Transverse colon (tissue), 4 donors: ENCODE data around the gene ZNF547. TPM values are rescaled to one million over a fixed set of nuclear protein-coding genes. Genes with fewer than 3 reads are reported as not detected.

Source experiments
- DNase-seq: peaks from one replicate; pipeline ENCODE4 v3.0.0-alpha.2; 2019
- H3K27ac ChIP-seq, 4 donors: fragments of 200-600 bp; sonication (generic); 2 replicates each; pipeline ENCODE4 v1.5.1; 2016 to 2018; ENCODE audit warnings: inconsistent platforms in 4 of 4
- H3K27me3 ChIP-seq: fragments of 200-600 bp; sonication (generic); 2 replicates; pipeline ENCODE4 v1.5.1; 2017; ENCODE audit warnings: inconsistent platforms
- H3K36me3 ChIP-seq, 4 donors: fragments of 200-600 bp; sonication (generic); 2 replicates each; pipeline ENCODE4 v1.5.1; 2017 to 2019; ENCODE audit warnings: inconsistent platforms in 4 of 4
- H3K4me1 ChIP-seq, 4 donors: fragments of 200-600 bp; sonication (generic); 2 replicates each; pipeline ENCODE4 v1.5.1; 2017 to 2020; ENCODE audit warnings: inconsistent platforms in 4 of 4
- H3K4me3 ChIP-seq, 4 donors: fragments of 200-600 bp; sonication (generic); 1 replicate in 1 of 4; 2 replicates in 3 of 4; pipeline versions ENCODE4 v1.5.1 to v1.6.1; 2017 to 2019; ENCODE audit warnings: inconsistent platforms in 4 of 4
- H3K9me3 ChIP-seq, 2 donors: fragments of 200-600 bp; sonication (generic); 2 replicates each; pipeline ENCODE4 v1.5.1; 2017 to 2019; ENCODE audit warnings: inconsistent platforms in 2 of 2
- EP300 ChIP-seq: sonication (generic); formaldehyde crosslinking; IDR thresholded peaks from one replicate; pipeline ENCODE4 v1.6.1; 2017; ENCODE audit warnings: antibody characterized with exemption, low read depth
- POLR2A ChIP-seq: fragments of 450-650 bp; IDR thresholded peaks from one replicate; pipeline ENCODE4 v1.6.1; 2016; ENCODE audit warnings: antibody characterized with exemption, mild to moderate bottlenecking, moderate library complexity
- POLR2AphosphoS5 ChIP-seq, 3 donors: sonication (generic); formaldehyde crosslinking; IDR thresholded peaks; one replicate each; pipeline ENCODE4 v1.6.1; 2016; ENCODE audit warnings: antibody characterized with exemption in 3 of 3
- WGBS, 2 donors: methylation state at CpG; one replicate each; pipeline ENCODE4 v1.1.5; 2018; ENCODE audit warnings: low coverage in 1 of 2; 5-methylcytosine and 5-hydroxymethylcytosine counted together
- in situ Hi-C, 4 donors: fragments of 200-750 bp; cut with MboI; loops; one replicate each; pipeline versions ENCODE4 v1.15.0 to v1.15.1; 2017; ENCODE audit warnings: low sequenced_read_pairs in 3 of 4, low pct_ligation_motif_present in 1 of 4, low pct_unique_long_range_greater_than_20kb in 1 of 4
- intact Hi-C: fragments of 100-400 bp; cut with DNase I; formaldehyde crosslinking; loops from one replicate; pipeline ENCODE4 v1.15.1; 2023; ENCODE audit warnings: low total_unique reads
- total RNA-seq, 4 donors: library from RNA; depleted of rRNA; stranded (reverse); fragments of >200 nt; gene quantifications; one replicate each; pipeline ENCODE4 v1.1.0, GENCODE V29; 2016
- TF ChIP-seq, protein P1 (sequence below), 5 experiments: fragments of 200-600 bp in 3 of 5; fragments of 450-650 bp in 2 of 5; sonication (generic) in 3 of 5; IDR thresholded peaks; 1 replicate in 2 of 5; 2 replicates in 3 of 5; pipeline ENCODE4 v1.5.1; 2016 to 2017; ENCODE audit warnings: antibody characterized with exemption in 5 of 5, inconsistent platforms in 3 of 5, mild to moderate bottlenecking in 2 of 5, moderate library complexity in 1 of 5

Gene ZNF547
- total RNA-seq, 4 donors from 2014 or later: 0.60 to 1.3 (median 1.2) TPM; not detected in 1

DNA sequence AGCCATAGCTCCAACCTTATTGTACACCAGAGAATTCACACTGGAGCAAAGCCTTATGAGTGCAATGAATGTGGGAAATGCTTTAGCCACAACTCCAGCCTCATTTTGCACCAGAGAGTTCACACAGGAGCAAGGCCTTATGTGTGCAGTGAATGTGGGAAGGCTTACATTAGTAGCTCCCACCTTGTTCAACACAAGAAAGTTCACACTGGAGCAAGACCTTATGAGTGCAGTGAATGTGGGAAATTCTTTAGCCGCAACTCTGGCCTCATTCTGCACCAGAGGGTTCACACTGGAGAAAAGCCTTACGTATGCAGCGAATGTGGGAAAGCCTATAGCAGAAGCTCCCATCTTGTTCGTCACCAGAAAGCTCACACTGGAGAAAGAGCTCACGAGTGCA, 5.9 kb upstream of the ZNF547 start:
- Histone ChIP-seq H3K27ac (no peak overlapping the region), H3K4me1 (peaks cover under 1 to 8% (median 5%) of the 10 kb centered on the region in 4 donors), H3K27me3 (no peaks in the 10 kb centered on the region), H3K4me3 (no peak overlapping the region), H3K36me3 (peaks cover 2 to 53% (median 23%) of the 10 kb centered on the region in 4 donors), H3K9me3 (peaks cover 18 to 63% of the 10 kb centered on the region in 2 donors)
- WGBS, 2 donors: 92 to 96% methylated on average over 5 of the region's 5 CpGs
- in situ Hi-C loops (no loop called here), intact Hi-C loops (no loop called here)
- TF ChIP-seq POLR2AphosphoS5 (IDR thresholded peaks at IDR 0.05): no peak
- TF ChIP-seq, protein P1, sequence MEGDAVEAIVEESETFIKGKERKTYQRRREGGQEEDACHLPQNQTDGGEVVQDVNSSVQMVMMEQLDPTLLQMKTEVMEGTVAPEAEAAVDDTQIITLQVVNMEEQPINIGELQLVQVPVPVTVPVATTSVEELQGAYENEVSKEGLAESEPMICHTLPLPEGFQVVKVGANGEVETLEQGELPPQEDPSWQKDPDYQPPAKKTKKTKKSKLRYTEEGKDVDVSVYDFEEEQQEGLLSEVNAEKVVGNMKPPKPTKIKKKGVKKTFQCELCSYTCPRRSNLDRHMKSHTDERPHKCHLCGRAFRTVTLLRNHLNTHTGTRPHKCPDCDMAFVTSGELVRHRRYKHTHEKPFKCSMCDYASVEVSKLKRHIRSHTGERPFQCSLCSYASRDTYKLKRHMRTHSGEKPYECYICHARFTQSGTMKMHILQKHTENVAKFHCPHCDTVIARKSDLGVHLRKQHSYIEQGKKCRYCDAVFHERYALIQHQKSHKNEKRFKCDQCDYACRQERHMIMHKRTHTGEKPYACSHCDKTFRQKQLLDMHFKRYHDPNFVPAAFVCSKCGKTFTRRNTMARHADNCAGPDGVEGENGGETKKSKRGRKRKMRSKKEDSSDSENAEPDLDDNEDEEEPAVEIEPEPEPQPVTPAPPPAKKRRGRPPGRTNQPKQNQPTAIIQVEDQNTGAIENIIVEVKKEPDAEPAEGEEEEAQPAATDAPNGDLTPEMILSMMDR (IDR thresholded peaks at IDR 0.05): no peak
- TF ChIP-seq POLR2A: no peak
- TF ChIP-seq EP300: no peak
- no peak for DNase-seq

DNA sequence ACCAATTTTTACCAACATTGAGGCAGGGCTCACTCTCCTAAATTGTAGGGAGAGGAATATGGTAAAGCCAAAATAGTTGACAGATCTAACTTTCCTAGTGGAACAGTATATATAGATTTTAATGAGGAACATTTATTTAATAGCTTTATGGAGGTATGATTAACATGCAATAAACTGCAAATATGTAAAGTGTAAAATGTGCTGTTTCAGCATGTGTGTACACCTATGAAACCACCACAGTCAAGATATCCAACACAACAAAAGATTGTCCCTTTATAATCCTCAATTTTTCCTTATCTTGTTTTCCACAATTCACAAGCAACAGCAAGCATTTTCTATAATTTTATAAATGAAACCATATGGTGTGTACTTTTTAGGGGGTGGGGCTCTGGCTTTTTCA, 4.1 kb upstream of the ZNF547 start:
- intact Hi-C loops: no loop called here
- Histone ChIP-seq H3K36me3 (peaks cover 0 to 49% (median 21%) of the 10 kb centered on the region in 4 donors), H3K4me1 (peaks cover 0 to 12% (median 10%) of the 10 kb centered on the region in 4 donors), H3K27ac (no peak overlapping the region), H3K4me3 (no peak overlapping the region), H3K9me3 (peaks cover 18 to 62% of the 10 kb centered on the region in 2 donors), H3K27me3 (no peaks in the 10 kb centered on the region)
- TF ChIP-seq POLR2AphosphoS5 (IDR thresholded peaks at IDR 0.05) (no peak), EP300 (no peak), POLR2A (no peak)
- TF ChIP-seq, protein P1 (IDR thresholded peaks at IDR 0.05): no peak
- DNase-seq: no peak
- in situ Hi-C loops: no loop called here

DNA sequence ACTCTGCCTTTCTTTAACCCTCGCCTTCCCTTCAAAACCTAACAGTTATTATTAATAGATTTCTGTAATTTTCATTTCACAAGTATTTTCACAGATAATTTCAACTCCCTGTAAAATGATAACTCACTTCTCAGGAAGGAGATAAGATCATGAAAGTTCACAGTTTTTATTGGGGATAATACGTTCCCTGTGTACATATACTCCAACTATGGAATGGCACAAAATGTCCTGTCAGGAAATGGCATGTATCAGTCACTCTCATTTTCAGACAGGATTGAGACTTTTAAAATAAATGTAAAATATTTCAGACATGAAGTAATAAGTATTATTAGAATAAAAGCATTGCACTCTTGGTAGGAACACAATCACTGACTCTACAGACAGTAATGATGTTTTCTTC, 932 bp upstream of the ZNF547 start:
- WGBS, 2 donors: 67 to 78% methylated on average over 2 of the region's 2 CpGs
- peaks cover 0 to 25% (median 4%) of the 10 kb centered on the region in 4 donors for H3K36me3 ChIP-seq
- H3K9me3 ChIP-seq: peaks cover 7 to 38% of the 10 kb centered on the region in 2 donors
- intact Hi-C loops (no loop called here), in situ Hi-C loops (no loop called here)
- DNase-seq: no peak
- no peaks in the 10 kb centered on the region for H3K27me3 ChIP-seq
- H3K4me1 ChIP-seq: peaks cover 0 to 15% (median 12%) of the 10 kb centered on the region in 4 donors
- peak overlapping the region; percentile 83 to 97 (median 92) for H3K27ac ChIP-seq
- H3K4me3 ChIP-seq: peak overlapping the region in 2 of 4 donors; percentile 64 to 91
- no peak for TF ChIP-seq POLR2AphosphoS5 (IDR thresholded peaks at IDR 0.05)
- no peak for TF ChIP-seq POLR2A
- TF ChIP-seq, protein P1 (IDR thresholded peaks at IDR 0.05): no peak
- no peak for TF ChIP-seq EP300

DNA sequence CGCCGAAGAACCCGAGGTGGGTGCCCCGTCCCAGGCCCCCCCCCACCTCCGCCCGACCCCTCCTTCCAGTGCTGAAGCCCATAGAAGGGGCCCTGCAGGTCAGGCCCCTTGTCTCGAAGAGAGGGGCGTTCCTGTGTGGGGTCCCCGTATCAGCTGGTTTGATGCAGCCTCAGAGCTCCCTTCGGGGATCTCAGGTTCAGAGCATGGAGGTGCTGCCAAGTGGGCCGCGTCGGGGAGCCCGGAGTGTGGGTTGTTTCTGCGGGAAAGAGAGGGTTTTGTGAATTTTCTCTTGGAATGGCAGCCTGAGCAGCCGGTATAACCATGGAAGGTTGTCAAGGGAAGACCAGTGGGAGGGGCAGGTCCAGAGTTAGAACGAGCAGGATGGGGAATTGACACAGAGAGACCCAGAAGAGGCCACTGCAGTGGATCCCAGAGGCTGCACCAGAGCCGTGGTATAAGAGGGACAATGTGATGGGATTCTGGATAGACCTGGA, 384 bp downstream of the ZNF547 start:
- Histone ChIP-seq H3K9me3 (peaks cover 6 to 28% of the 10 kb centered on the region in 2 donors), H3K4me3 (peak overlapping the region; percentile 63 to 91 (median 65)), H3K36me3 (peaks cover 0 to 12% (median 3%) of the 10 kb centered on the region in 4 donors), H3K27ac (peak overlapping the region; percentile 89 to 97 (median 93)), H3K27me3 (no peaks in the 10 kb centered on the region), H3K4me1 (peaks cover 0 to 15% (median 12%) of the 10 kb centered on the region in 4 donors)
- intact Hi-C loops (no loop called here), in situ Hi-C loops (no loop called here)
- WGBS, 2 donors: 3 to 13% methylated on average over 3 to 11 of the region's 18 CpGs
- no peak for TF ChIP-seq EP300
- TF ChIP-seq POLR2A: no peak
- TF ChIP-seq POLR2AphosphoS5 (IDR thresholded peaks at IDR 0.05): no peak
- TF ChIP-seq, protein P1 (IDR thresholded peaks at IDR 0.05): no peak
- DNase-seq: no peak
